Measurements from ENCODE around the gene AKT3.
"Not testable (repeated sequence)": the region's sequence is repeated elsewhere in the genome, so short reads cannot be mapped to it uniquely, and the experiment has no call there.

The AKT3 gene

DNA sequence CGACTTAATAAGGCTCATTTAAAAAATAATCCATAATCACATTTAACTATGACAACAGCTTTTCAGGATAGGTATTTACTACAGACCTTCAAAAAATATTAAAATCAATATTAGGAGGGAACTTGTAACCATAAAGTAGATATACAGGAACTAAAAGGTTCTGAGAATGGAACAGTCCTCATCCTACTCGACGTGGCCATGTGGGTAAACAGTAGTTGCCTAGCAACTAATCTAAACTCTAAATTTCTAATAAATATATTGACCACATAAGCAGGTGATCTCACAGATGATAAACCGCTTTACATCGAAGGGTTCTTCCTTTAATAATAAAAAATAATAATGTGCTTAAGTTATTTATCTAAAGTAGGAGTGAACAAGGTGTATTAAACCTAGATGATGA lies 7.9 kb downstream of the AKT3 start:
- DNase-seq (ENCODE audit: low spot score) = peak; percentile 46

DNA sequence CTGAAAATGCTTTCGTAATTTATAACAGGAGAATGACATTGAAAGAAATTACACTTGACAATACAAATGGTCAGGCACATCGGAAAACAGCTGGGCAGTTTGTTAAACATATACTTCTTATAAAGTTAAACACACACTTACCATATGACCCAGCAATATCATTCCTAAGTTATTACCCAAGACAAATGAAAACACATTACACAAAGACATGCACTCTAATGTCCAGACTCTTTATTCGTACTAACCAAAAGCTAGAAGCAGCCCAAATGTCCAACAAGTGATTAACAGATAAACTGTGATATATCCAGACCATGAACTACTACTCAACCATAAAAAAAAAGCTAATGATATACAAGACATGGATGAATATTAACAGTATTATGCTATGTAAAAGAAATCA lies 8.5 kb downstream of the AKT3 start:
- DNase-seq (ENCODE audit: low spot score) = no peak

DNA sequence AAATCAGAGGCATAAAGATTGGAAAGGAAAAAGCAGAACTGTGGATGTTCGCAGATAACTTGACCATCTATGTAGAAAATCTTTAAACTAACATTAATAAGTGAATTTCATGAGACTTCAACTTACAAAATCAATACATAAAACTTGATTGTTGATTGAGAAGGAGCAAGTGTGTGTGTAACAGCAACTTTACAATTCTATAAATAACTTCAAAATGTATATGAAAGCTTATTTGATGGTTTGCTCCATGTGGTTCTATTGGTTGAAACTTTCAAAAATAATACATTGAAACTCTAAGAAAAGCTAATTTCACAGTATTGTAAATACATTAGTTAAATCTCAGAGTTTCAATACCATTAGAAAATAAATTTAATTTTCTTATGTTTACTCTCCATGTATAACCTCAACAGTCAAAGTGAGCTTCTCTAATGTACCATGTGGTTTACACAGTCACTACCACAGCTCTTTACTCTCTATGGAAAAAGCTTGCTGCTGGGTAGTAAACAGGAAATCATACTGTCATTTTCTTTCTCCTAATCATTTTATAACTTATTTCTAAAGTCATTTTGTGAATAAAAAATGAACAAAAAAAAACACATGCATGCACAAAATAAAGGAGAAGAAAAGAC lies 12.0 kb downstream of the AKT3 start:
- peak; percentile 54 for DNase-seq (ENCODE audit: low spot score)

DNA sequence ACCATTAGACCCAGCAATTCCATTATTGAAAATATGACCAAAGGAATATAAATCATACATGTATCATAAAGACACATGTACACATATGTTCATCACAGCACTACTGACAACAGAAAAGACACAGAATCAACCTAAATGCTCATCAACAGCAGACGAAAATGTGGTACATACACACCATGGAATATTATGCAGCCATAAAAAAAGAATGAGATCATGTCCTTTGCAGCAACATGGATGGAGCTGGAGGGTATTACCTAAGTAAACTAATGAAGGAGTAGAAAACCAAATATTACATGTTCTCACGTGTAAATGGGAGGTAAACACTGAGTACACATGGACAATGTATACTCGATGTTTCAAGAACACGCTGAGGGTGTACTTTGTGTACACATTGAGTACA lies 15.9 kb downstream of the AKT3 start:
- no peak for DNase-seq (ENCODE audit: low spot score)

DNA sequence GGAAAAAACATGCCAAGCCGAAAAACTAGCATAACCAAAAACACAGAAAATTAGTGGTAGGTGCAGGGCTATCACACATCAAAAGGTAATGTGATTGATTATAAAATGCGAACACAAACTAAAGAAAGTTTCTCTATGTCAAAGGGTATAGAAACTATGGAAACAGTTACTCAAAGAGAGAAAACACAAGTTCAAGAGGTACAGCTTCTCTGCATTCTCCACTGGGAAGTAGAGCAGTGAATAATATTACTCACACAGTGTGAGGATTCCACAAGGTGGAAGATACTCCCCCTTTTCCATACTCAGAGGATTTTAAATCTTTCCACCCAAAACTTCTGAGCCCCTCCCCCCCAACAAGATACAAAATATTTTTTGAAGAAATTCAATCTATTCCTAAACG lies 18.6 kb downstream of the AKT3 start:
- no peak for DNase-seq (ENCODE audit: low spot score)

DNA sequence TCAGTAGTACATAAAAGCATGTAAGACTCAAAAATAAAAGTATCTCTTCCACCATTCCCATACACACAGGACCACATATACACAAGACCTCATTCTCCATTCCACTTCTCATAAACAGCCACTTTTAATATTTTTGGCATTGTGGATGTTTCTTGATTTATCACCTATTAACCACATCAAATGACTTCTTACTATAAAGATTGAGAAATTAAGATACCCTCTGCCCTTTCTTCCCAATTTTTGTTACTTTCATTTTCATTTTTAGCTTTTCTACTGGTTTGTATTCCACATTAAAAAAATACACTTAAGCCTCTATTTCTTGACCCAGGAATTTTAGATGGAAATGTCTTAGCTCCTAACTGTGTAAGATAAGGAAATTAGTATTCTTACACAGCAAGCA lies 22.8 kb downstream of the AKT3 start:
- no peak for DNase-seq (ENCODE audit: low spot score)

DNA sequence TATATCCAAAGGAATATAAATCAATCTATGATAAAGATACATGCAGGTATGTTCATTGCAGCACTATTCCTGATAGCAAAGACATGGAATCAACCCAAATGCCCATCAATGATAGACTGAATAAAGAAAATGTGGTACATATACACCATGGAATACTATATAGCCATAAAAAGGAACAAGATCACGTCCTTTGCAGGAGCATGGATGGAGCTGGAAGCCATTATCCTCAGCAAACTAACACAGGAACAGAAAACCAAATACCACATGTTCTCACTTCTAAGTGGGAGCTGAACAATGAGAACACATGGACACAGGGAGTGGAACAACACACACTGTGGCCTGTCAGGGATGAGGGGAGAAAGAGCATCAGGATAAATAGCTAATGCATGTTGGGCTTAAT lies 25.1 kb downstream of the AKT3 start:
- not testable (repeated sequence) for DNase-seq (ENCODE audit: low spot score)

DNA sequence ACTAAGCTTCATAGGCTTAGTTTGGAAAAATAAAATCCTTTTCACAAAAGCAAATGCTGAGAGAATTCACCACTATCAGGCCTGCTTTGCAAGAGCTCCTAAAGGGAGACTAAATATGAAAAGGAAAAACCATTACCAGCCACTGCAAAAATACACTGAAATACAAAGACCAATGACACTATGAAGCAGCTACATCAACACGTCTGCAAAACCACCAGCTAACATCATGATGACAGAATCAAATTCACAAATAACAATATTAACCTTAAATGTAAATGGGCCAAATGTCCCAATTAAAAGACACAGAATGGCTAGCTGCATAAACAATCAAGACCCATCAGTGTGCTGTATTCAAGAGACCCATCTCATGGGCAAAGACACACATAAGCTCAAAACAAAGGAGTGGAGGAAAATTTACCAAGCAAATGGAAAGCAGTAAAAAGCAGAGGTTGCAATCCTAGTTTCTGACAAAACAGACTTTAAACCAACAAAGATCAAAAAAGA lies 28.8 kb downstream of the AKT3 start:
- no peak for DNase-seq (ENCODE audit: low spot score)

DNA sequence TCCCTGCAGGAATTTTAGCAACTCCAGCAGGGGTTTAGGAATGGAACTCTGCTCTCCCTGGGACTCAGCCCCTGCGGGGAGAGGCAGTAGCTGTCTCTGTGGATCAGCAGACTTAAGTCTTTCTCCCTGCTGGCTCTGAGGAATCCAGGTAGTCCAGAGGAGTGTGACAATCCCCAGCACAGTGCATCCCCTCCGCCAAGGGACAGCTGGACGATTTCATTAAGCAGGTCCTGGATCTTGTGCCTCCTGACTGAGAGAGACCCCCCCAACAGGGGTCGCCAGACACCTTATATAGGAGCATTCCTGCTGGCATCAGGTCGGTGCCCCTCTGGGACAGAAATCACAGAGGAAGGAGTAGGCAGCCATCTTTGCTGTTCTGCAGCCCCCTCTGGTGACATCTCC lies 30.6 kb downstream of the AKT3 start:
- DNase-seq (ENCODE audit: low spot score) = no peak

DNA sequence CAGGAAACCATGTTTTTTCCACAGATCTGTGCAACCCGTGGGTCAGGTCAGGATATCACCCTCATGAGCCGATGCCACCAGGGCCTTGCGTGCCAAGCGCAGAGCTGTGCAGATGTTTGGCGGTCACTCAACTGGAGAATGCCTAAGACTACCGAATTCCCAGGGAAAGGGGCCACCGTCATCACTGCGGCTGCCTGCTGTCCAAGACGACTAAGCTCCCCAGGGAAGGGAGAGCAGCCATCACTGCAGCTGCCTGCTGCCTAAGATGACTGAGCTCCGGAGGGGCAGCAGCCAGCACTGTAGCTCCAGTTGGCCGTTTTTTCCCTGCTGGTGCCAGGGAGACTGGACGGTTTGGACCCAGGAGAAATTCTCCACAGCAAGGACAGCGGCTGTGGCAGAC lies 31.1 kb downstream of the AKT3 start:
- DNase-seq (ENCODE audit: low spot score) = no peak

DNA sequence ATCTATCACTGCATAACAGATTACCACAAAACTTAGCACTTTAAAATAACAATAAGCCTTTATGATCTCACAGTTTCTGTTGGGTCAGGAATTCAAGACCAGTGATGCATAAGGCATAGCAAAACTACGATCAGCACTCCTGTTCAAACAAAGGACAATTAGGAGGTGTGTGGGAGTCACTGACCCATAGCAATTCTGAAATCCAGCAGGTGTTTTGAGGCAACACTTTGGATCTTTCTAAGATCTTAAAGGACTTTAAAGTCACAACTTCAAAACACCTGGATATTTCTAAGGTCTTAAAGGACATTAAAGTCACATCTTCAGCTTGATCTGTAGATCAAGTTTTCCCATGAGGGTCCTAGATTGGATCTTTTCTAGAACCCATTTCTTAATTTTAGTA lies 35.3 kb downstream of the AKT3 start:
- no peak for DNase-seq (ENCODE audit: low spot score)

DNA sequence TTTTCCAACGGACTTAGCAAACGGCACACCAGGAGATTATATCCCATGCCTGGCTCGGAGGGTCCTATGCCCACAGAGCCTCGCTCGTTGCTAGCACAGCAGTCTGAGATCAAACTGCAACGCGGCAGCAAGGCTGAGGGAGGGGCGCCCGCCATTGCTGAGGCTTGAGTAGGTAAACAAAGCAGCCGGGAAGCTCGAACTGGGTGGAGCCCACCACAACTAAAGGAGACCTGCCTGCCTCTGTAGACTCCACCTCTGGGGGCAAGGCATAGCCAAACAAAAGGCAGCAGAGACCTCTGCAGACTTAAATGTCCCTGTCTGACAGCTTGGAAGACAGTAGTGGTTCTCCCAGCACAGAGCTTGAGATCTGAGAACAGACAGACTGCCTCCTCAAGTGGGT lies 42.7 kb downstream of the AKT3 start:
- DNase-seq (ENCODE audit: low spot score) = peak; percentile 10

DNA sequence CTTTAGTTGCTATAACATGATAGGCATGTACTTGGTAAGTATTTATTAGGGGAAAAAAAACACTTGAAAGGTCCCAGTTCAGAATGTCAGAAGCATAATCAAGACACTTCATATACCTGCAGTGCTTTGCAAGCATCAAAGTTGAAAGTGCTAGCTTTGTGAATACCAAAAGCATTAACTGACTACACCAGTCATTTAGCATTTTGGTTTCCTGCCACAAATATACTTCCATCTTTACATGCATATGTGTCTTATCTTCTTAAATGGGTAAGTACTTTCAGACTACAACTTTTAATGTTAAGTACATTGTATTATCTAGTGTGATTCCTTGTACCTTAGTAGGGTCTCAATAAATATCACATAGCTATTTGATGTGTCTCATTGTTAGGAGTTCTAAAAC lies 43.7 kb downstream of the AKT3 start:
- DNase-seq (ENCODE audit: low spot score) = no peak

DNA sequence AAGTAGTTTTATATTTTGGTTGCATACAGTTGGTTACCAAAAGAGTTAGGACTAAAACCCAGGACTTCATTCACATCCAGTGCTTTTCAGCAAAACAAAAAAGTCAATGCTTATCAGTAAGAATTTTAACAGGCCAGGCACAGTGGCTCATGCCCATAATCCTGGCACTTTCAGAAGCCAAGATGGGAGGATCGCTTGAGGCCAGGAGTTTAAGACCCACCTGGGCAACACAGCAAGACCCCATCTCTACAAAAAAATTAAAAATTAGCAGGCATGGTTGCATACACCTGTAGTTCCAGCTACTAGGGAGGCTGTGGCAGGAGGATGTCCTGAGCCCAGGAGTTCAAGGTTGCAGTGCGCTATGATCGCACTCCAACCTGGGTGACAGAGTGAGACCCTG lies 47.3 kb downstream of the AKT3 start:
- DNase-seq (ENCODE audit: low spot score) = no peak

DNA sequence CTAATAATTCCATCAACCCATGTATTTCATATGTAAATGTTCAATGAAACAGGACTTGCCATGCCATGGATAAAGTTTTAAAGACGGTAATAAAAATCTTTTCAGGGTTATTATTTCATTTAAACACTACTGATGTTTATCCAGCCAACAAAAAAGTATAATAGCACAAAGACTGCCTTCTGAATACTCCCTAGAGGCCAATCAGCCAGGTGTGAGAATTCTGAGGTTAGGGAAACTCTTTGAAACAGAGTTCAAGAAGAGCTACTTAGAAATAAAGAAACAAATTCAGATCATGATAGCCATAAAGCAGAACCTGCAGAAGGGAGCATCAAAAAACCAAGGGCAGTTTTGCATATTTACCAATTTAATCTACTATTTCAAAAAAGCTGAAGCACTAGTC lies 48.7 kb downstream of the AKT3 start:
- DNase-seq (ENCODE audit: low spot score) = no peak

DNA sequence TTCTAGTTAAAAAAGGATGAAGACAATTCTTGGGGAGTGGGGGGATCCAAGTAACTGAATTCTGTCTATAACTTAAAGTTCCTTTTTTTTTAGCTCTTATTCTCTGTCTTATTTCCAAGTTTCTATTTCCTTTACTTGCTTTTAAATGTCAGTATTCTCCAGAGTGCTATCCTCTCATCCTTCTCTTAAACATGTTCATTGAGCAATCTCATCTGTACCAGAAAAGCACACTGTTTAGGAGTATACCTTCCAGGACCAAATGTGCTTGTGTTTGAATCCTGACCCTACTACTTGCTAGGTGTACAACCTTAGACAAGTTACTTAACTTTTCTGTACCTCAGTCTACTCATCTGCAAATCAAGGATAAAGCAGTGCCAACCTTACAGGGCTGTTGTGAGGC lies 50.1 kb downstream of the AKT3 start:
- DNase-seq (ENCODE audit: low spot score) = no peak

DNA sequence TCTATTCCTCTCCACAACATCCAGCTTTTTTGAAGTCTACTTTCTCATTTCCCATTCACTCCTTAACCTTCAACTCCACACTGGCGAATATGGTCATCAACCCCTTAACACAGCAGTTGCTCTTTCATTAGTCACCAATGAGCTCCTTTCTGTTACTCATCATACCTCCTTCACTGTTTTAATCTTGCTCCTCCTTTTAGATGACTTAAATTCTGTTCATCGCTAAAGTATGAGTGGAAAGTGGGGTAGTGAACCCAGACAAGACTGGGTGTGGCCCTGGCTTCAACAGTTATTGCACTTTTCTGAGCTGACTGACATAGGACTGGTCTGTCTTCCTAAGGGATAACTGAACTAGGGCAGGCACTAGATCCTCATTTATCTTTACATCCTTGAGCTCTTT lies 51.3 kb downstream of the AKT3 start:
- DNase-seq (ENCODE audit: low spot score) = peak; percentile 16

DNA sequence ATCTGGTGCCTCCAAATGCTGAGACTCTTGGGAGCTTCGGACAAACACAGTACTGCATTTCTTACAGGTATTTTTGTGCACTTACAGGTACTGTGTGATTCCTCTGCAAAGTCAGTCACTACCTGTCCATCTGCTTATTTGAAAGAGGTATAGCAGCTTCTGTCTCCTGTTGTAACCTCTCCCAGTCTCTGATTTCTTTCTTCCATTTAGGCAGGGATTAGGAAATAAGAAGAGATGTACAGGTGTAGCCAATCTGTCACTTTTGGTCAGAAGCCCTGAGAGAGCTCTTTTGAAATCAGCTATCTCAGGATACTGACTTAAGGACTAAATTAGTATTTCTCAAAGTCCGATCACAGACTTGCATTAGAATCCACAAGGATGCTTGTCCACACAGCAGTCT lies 54.0 kb downstream of the AKT3 start:
- no peak for DNase-seq (ENCODE audit: low spot score)

DNA sequence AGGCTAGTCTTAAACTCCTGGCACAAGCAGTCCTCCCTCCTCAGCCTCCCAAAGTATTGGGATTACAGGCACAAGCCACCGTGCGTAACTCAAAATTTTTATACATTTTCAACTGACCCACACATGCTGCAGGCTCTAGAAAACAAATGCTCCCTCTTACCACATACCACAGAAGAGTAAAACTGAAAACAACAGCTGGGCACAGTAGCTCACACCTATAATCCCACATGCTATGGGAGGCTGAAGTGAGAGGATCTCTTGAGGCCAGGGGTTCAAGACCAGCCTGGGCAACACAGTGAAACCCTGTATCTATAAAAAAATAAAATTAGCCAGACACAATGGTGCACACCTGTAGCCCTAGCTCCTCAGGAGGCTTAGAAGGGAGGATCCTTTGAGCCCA lies 56.7 kb downstream of the AKT3 start:
- DNase-seq (ENCODE audit: low spot score) = no peak

DNA sequence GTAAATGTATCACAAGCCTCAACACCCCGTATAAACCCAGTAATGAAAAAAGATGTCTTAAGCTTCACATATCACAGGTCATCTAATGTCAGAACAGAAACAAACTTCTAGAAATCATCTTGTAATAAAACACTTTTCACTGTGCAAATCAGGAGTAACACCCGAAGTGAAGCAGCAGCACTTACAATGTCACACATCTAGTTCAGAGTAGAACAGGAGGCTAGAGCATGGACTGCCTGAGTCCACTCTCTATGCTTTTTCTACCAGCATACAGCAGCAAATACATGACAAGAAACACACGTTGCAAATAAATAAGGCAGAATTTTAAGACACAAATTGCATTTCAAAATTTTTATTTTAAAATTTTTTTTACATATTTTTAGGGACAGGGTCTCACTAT lies 57.2 kb downstream of the AKT3 start:
- DNase-seq (ENCODE audit: low spot score) = no peak

DNA sequence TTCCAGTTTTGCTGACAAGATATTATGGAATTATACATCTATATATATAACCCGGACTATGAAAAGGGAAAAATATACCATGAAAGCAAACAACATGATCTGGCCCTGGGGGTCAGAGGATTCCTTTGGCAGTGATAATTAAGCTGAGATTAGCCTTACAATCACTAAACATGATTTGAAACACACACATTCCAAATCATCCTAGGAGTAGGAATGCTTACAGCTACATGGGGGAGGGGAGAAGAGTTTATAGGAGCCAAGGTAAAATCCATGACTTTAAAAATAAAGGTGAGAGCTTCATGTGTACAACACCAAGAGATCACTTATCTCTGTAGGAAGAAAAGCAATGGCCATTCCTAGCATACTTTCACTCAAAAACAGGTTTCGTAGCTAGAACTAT lies 57.6 kb downstream of the AKT3 start:
- DNase-seq (ENCODE audit: low spot score) = no peak

DNA sequence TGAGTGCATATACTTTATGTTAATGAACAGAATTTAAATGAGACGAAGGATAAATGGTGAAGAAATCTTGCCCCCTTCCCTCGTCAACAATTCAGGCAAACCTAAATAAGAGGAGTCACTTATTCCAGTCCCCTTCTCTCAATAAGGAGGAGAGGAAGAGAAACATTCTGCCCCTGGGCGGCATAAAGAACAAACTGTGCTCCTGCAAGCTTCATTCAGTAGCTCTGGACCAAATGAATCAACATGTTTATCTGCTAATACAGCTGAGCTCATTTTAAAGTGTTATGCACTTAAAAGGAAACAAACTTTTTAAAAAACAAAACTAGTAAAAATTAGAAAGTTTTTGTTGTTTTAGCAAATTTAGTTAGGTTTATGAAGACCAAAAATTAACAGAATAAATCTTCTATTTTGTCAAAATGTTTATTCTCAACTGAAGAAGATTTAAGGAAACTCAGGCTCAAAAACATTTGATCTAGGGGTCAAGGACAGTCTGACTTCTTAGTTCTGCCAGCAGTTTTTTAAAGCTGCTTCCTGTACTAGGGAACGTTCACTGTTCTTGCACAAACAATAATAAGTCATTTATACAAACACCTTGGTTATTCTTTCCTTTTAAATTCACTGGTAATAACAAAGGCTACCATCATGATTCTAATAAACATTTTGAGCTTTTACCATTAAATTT lies 58.3 kb downstream of the AKT3 start:
- DNase-seq (ENCODE audit: low spot score) = no peak

DNA sequence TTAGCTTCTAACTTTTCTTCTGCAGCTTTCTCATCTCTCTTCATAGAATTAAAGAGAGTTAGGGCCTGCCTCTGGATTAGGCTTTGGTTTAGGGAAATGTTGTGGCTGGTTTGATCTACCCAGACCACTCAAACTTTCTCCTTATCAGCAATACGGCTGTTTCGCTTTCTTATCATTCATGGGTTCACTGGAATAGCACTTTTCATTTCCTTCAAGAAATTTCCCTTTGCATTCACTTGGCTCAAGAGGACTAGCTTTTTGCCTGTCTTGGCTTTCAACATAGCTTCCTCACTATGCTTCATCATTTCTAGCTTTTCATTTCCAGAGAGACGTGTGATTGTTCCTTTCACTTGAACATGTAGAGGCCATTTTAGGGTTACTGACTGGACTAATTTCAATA lies 59.6 kb downstream of the AKT3 start:
- DNase-seq (ENCODE audit: low spot score) = no peak

DNA sequence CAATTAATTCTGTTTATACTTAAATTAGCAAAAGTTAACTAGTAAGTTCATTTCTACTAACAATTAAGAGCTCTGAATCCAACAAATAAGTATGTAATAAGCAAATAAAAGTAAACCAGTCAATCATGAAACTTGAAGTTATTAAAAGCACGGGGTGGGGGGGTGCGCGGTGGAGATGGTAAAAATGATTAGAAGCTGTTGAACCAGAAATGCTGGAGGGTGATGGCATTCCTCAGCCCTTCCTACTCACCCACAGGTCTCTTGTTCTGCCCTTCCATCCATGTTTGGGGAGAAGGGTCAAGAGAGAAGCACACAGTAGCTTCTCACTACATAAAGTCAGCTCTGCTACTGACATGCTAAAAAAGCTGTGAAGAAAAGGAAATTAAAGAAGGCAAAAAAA lies 63.5 kb downstream of the AKT3 start:
- no peak for DNase-seq (ENCODE audit: low spot score)
